GM19043 (cell line): Measurements from ENCODE around the gene UGT1A10.

Source experiments
- ATAC-seq: cut with Tn5 transposase; IDR thresholded peaks from one replicate; pipeline ENCODE4 v1.9.1; 2021; ENCODE audit warnings: low read depth; ENCODE audit not compliant: unreplicated experiment

The UGT1A10 gene

GRCh38 chr2:233768076-233768475 is 131.8 kb downstream of the UGT1A10 start:
- ATAC-seq = no peak

GRCh38 chr2:233769260-233769659 is 133.0 kb downstream of the UGT1A10 start:
- ATAC-seq = no peak

GRCh38 chr2:233772153-233772552 is 135.9 kb downstream of the UGT1A10 start:
- ATAC-seq = no peak

- ATAC-seq = no peak
These were observed 136.3 kb downstream of the UGT1A10 start for GRCh38 chr2:233772583-233772982.

- ATAC-seq = no peak
These were observed 137.6 kb downstream of the UGT1A10 start for GRCh38 chr2:233773854-233774253.

GRCh38 chr2:233775414-233775813 is 139.2 kb downstream of the UGT1A10 start:
- no peak for ATAC-seq

- ATAC-seq = no peak
These were observed 141.8 kb downstream of the UGT1A10 start, which contains the start of gene MROH2A for GRCh38 chr2:233778030-233778429. MROH2A (plus strand) TSS chr2:233778330; CDS start chr2:233779359, 1,029 bp downstream.

- ATAC-seq = no peak
These were observed 143.5 kb downstream of the UGT1A10 start for GRCh38 chr2:233779722-233780121.

GRCh38 chr2:233780771-233781170 is 144.5 kb downstream of the UGT1A10 start:
- no peak for ATAC-seq

- ATAC-seq = no peak
These were observed 153.3 kb downstream of the UGT1A10 start for GRCh38 chr2:233789554-233789953.

- ATAC-seq = no peak
These were observed 155.1 kb downstream of the UGT1A10 start for GRCh38 chr2:233791151-233791882.

GRCh38 chr2:233791883-233792329 is 155.7 kb downstream of the UGT1A10 start:
- no peak for ATAC-seq

- ATAC-seq = no peak
These were observed 156.5 kb downstream of the UGT1A10 start for GRCh38 chr2:233792720-233793119.

- ATAC-seq = no peak
These were observed 157.3 kb downstream of the UGT1A10 start for GRCh38 chr2:233793465-233794127.

- ATAC-seq = no peak
These were observed 157.9 kb downstream of the UGT1A10 start for GRCh38 chr2:233794128-233794658.

GRCh38 chr2:233795735-233796171 is 159.5 kb downstream of the UGT1A10 start:
- no peak for ATAC-seq

- ATAC-seq = no peak
These were observed 160.0 kb downstream of the UGT1A10 start for GRCh38 chr2:233796254-233796653.

- ATAC-seq = no peak
These were observed 162.3 kb downstream of the UGT1A10 start for GRCh38 chr2:233798335-233799086.

GRCh38 chr2:233799087-233799665 is 162.9 kb downstream of the UGT1A10 start:
- no peak for ATAC-seq

- no peak for ATAC-seq
These were observed 163.5 kb downstream of the UGT1A10 start for GRCh38 chr2:233799716-233800115.

GRCh38 chr2:233800208-233800607 is 164.0 kb downstream of the UGT1A10 start:
- no peak for ATAC-seq
